Measurements from ENCODE around the gene NDST1. TPM values are rescaled to one million over a fixed set of nuclear protein-coding genes. Genes with fewer than 3 reads are reported as not detected.
"Not testable (repeated sequence)": the region's sequence is repeated elsewhere in the genome, so short reads cannot be mapped to it uniquely, and the experiment has no call there.

The NDST1 gene
- total and polyA plus RNA-seq, 2 donors (not counting 3 experiments of a cell fraction or from before 2014, with no cell fraction given), result 38.6 to 102 TPM

DNA sequence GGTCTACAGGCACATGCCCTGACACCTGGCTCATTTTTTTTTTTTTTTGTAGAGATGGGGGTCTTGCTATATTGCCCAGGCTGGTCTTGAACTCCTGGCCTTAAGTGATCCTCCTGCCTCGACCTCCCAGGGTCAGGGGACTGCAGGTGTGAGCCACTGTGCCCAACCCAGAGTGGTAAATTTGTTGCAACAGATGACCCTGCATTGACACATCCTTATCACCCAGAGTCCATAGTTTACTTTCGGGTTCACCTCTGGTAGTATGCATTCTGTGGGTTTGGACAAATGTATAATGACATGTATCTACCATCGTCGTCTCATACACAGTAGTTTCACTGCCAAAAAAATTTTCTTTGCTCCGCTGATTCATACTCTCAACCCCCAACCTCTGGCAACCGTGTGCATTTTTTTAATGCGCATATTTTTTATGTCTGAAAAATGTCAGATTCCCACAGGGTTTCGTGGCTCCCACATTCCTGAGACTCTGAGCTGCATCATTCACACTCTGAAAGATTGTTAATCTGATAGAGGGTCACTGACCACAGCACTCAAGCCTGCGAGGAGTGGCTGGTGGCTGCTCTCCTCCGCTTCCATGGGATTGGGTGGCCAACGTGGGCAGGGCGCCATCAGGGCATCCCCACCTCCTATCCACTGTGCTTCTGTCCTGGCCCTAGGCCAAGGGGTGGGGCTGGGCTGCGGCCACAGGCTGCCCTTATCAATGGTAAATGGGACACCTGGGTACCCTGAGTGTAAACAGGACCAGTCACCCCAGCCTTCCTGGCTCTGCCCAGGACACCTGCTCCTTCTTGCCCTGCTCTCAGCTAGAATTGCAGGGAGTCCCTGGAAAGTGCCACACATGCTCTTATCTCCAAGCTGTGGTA, 9.6 kb downstream of the NDST1 start:
- ChIA-PET CTCF (interaction anchor here (0.6 to 1.9 kb wide), 8 partner anchors 20 to 122 kb away, joined by 3 to 8 read pairs (median 4); partner anchors contain the start of genes RPS14 and SYNPO), POLR2A (interaction anchor here (0.7 kb wide), 1 partner anchor 56 kb away, joined by 3 read pairs; no protein-coding TSS in a partner anchor)
- Histone ChIP-seq H3K79me2 (ENCODE audit: control insufficient read depth, insufficient read depth, low read length) (peaks cover 28% of the 10 kb centered on the region), H3K4me3 (replicated peaks in 1 of 3; ENCODE audit: insufficient read depth in 1 of 3, low read depth in 1 of 3, low read length in 3 of 3) (no peak overlapping the region), H3K4me2 (ENCODE audit: insufficient read depth, low read length) (no peak overlapping the region), H3K36me3 (ENCODE audit: control insufficient read depth in 2 of 2, extremely low read depth in 1 of 2, insufficient read depth in 2 of 2, low read length in 2 of 2) (peaks cover 0 to 11% of the 10 kb centered on the region in 2 experiments), H3K4me1 (ENCODE audit: control insufficient read depth, extremely low read depth, insufficient read depth, low read length) (peaks cover 51% of the 10 kb centered on the region), H3K27ac (ENCODE audit: insufficient read depth, low read depth, low read length) (peak overlapping the region; percentile 14), H4K20me1 (replicated peaks; ENCODE audit: control insufficient read depth, extremely low read depth, insufficient read depth, low read length) (no peaks in the 10 kb centered on the region), H3K9me3 (replicated peaks; ENCODE audit: control insufficient read depth, insufficient read depth, low read length) (no peaks in the 10 kb centered on the region), H3K9me1 (replicated peaks; ENCODE audit: control insufficient read depth, extremely low read depth, insufficient read depth, low read length) (no peaks in the 10 kb centered on the region), H3K9ac (replicated peaks; ENCODE audit: extremely low read depth, insufficient read depth, low read length) (no peak overlapping the region), H2AFZ (ENCODE audit: low read depth, low read length) (no peak overlapping the region), H3K27me3 (ENCODE audit: control insufficient read depth in 2 of 2, insufficient read depth in 2 of 2, low read length in 2 of 2) (no peaks in the 10 kb centered on the region)
- no TSS peak for BruUV-seq (replicated peaks)
- dilution Hi-C loops (cut with MboI; ENCODE audit: extremely low pct_ligation_motif_present, low sequenced_read_pairs), result no loop called here
- TF ChIP-seq EZH2 (IDR thresholded peaks at IDR 0.05; ENCODE audit: borderline replicate concordance, low read depth, low read length, severe bottlenecking) (no peak), GATA2 (IDR thresholded peaks at IDR 0.05; ENCODE audit: insufficient read depth, insufficient read length, low read depth, low read length) (peak; percentile 89), FOS (IDR thresholded peaks at IDR 0.05; ENCODE audit: borderline replicate concordance, insufficient read depth, low read length) (peak; percentile 59), POLR2AphosphoS5 (IDR thresholded peaks at IDR 0.05; ENCODE audit: insufficient read depth, low read depth, low read length) (peak; percentile 40), CTCF (IDR thresholded peaks at IDR 0.05; ENCODE audit: extremely low read depth in 1 of 2, insufficient read depth in 1 of 2, low read depth in 1 of 2, low read length in 2 of 2) (no peak), POLR2A (IDR thresholded peaks at IDR 0.05; ENCODE audit: low read depth, low read length) (no peak), MYC (IDR thresholded peaks at IDR 0.05; ENCODE audit: low read depth, low read length) (no peak), JUN (IDR thresholded peaks at IDR 0.05; ENCODE audit: borderline replicate concordance, insufficient read depth, insufficient read length, low read depth) (peak; percentile 74)
- TF ChIP-seq, protein P1, sequence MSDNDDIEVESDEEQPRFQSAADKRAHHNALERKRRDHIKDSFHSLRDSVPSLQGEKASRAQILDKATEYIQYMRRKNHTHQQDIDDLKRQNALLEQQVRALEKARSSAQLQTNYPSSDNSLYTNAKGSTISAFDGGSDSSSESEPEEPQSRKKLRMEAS (IDR thresholded peaks at IDR 0.05; ENCODE audit: insufficient read depth, insufficient read length), result no peak
- DNase-seq (ENCODE audit: low read depth, low spot score), result peak; percentile 89
- intact Hi-C loops (cut with micrococcal nuclease), result no loop called here
- FAIRE-seq, result peak; percentile 91

DNA sequence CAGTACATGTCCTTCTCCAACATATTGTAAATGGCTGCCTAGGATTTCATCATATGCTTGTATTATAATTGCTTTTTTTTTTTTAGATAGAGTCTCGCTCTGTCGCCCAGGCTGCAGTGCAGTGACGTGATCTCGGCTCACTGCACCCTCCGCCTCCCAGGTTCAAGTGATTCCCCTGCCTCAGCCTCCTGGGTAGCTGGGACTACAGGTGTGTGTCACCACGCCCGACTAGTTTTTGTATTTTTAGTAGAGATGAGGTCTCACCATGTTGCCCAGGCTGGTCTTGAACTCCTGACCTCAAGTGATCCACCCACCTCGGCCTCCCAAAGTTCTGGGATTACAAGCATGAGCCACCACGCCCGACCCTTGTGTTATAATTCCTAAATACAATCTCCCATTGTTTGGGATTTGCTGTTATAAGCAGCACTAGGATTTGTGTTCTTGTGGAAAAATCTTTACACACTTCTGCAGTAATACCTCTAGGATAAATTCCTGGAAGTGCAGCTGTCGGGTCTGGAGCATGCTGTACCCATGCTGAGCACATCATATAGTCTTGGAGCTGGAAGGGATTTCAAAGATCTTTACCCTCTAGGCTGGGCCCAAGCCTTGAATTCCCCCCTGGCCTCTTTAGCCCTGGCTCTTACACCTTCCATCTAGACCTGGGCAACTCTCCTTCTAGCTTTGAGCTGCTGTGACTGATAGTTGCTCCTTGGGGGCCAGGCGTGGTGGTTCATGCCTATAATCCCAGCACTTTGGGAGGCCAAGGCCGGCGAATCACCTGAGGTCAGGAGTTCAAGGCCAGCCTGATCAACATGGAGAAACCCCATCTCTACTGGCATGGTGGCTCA, 11.0 kb downstream of the NDST1 start:
- H2AFZ ChIP-seq (ENCODE audit: low read depth, low read length); H3K4me3 ChIP-seq (replicated peaks in 1 of 3; ENCODE audit: insufficient read depth in 1 of 3, low read depth in 1 of 3, low read length in 3 of 3); POLR2A ChIA-PET; dilution Hi-C loops (cut with MboI; ENCODE audit: extremely low pct_ligation_motif_present, low sequenced_read_pairs); H3K9me3 ChIP-seq (replicated peaks; ENCODE audit: control insufficient read depth, insufficient read depth, low read length); H3K9ac ChIP-seq (replicated peaks; ENCODE audit: extremely low read depth, insufficient read depth, low read length); H4K20me1 ChIP-seq (replicated peaks; ENCODE audit: control insufficient read depth, extremely low read depth, insufficient read depth, low read length); DNase-seq (ENCODE audit: low read depth, low spot score); H3K4me2 ChIP-seq (ENCODE audit: insufficient read depth, low read length); H3K27me3 ChIP-seq (ENCODE audit: control insufficient read depth in 2 of 2, insufficient read depth in 2 of 2, low read length in 2 of 2); CTCF ChIA-PET; intact Hi-C loops (cut with micrococcal nuclease); H3K27ac ChIP-seq (ENCODE audit: insufficient read depth, low read depth, low read length); BruUV-seq (replicated peaks); H3K9me1 ChIP-seq (replicated peaks; ENCODE audit: control insufficient read depth, extremely low read depth, insufficient read depth, low read length): not testable (repeated sequence)
- peaks cover 0 to 14% of the 10 kb centered on the region in 2 experiments for H3K36me3 ChIP-seq (ENCODE audit: control insufficient read depth in 2 of 2, extremely low read depth in 1 of 2, insufficient read depth in 2 of 2, low read length in 2 of 2)
- H3K79me2 ChIP-seq (ENCODE audit: control insufficient read depth, insufficient read depth, low read length), result peaks cover 24% of the 10 kb centered on the region
- H3K4me1 ChIP-seq (ENCODE audit: control insufficient read depth, extremely low read depth, insufficient read depth, low read length), result peaks cover 42% of the 10 kb centered on the region
- peak; percentile 46 for FAIRE-seq

Measured in endothelial cell of umbilical vein (primary cell).